ENCODE data around the gene MVB12B.

The MVB12B gene

GRCh38 chr9:126506361-126507317 lies 180.0 kb downstream of the MVB12B start:
- DNase-seq (ENCODE audit: low spot score), result no peak

GRCh38 chr9:126507318-126508109 lies 180.9 kb downstream of the MVB12B start:
- no peak for DNase-seq (ENCODE audit: low spot score)

- no peak for DNase-seq (ENCODE audit: low spot score)
Measured at GRCh38 chr9:126508171-126508591, 181.6 kb downstream of the MVB12B start.

GRCh38 chr9:126508928-126509327 lies 182.3 kb downstream of the MVB12B start:
- no peak for DNase-seq (ENCODE audit: low spot score)

- no peak for DNase-seq (ENCODE audit: low spot score)
Measured at GRCh38 chr9:126509718-126510117, 183.1 kb downstream of the MVB12B start.

- no peak for DNase-seq (ENCODE audit: low spot score)
Measured at GRCh38 chr9:126510564-126510963, 183.9 kb downstream of the MVB12B start.

GRCh38 chr9:126511411-126511810 lies 184.8 kb downstream of the MVB12B start:
- no peak for DNase-seq (ENCODE audit: low spot score)

- DNase-seq (ENCODE audit: low spot score), result no peak
Measured at GRCh38 chr9:126513159-126514036, 186.8 kb downstream of the MVB12B start.

- peak; percentile 71 for DNase-seq (ENCODE audit: low spot score)
Measured at GRCh38 chr9:126514037-126514821, 187.6 kb downstream of the MVB12B start.

DNA sequence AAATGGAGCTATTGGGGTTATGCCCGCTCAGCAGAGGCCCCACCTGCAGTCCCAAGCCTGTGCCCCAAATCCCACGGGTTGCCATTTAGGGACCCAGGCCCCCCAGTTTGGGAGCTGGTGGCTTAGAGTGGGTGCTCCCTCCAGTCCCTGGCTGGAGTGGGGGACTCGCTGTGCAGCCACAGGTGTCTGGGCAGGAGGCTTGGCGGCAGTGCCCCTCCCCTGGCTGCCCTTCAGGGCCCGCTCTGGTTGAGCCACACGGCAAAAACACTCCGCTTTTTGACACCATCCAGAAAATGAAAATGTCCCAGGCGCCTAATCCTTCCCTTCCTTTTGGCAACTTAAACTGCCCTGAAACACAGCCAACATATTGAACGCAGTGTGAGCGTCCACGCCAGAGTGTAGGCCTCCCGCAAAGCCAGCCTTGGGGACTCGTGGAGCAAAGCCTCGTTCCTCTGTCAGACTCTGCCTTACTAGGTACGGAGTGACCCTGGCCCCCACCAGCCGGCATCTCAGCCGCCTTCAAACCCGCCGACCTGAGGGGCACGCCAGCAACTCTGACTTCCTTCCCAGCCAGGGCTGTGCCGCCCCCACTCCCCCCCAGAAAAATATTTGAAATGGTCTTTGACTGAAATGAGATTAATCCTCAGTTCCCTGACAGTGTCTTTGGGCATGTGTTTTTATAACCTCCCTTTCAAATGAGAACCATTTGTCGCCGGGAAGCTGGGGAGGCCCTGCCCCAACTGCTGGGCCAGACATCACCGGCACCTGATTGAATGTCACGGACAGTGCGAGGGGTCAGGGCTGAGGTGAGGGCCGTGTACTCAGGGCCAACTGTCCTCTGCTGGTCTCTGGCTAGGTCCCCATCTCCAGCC lies 188.6 kb downstream of the MVB12B start:
- no peak for DNase-seq (ENCODE audit: low spot score)

DNA sequence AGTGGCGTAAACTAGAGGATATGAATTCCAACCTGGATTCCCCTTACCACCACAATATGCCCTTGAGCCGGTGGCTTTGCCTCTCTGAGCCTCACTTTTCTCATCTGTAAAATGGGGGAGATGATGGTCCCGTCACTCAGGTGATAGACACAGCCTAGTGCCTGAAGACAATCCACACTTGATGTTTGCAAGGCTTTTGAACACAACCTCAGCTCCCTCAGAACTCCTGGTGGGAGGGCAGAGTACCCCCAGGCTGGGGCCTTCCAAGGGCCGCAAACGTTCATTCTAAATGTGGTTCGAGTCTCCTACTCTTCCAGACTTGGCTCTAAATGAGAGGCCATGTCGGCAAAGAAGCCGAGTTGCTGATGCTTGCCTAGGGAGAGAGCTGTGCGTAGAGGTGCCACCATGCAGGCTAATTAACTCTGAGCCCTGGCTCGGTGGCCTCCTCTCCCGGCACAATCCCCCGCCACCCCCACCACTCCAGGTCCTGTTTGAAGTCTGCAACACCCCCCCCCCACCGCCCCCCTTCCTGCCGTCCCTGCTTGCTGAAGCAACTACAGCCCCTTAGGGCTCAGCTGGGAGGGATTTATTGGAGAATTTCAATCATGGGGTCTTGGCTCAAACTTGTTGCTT lies 189.4 kb downstream of the MVB12B start:
- DNase-seq (ENCODE audit: low spot score), result no peak

DNA sequence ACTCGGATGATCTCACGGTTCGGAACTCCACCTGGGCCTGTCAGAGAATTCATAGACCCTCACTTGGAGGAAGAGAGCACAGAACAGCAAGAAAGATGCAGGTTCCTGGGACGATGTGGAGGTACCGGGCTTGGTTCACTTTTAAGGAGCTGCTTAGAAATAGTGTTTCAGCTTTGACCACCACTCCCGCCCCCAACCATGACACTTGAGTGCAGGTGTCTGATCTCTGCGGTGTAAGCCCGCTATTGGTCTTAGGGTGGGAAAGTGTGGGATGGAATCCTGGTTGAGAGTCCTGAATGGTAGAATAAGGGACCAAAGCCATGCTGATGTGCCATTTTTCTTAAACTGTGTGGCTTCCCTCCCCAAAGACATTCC lies 189.9 kb downstream of the MVB12B start:
- no peak for DNase-seq (ENCODE audit: low spot score)

DNA sequence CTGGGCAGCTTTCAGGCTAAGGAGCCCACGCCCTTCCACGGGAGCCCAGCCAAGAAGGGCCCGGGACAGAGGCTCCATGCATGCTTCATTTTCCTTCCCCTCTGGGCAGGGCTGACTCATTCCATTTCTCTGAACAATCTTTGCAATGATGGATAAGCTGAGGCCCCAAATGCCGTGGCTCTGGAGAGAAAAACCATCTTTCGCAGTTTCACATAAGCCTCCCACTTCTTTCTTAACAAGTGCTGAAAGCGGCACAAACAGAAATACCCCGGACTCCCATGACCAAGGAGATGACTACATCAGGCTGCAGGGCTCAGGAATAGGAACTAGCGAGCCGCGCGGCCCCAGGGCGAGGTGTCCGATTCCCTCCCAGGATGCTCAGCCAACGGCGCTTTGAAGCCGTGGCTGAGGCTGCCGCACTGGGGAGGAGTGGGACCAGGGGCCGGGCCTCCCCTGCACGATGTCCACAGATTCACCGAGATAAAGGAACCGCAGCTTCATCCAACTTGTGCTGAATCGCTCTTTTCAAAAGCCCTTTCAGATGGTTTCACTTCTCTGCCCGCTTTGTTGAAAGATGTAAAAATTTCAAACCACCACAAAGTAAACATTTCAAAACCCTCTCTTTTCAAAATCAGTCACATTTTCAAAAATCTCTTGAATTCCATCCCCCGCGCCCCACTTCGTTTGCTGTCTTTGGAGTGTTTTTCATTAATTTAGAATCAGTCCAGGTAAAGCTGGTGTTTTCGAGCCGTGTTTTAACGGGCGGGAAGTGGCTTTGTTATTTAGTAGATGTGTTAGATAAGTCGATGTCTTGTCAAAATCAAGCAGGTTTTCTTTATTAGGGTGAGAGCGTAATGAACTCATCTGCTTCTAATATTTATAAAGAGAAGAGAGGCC lies 190.6 kb downstream of the MVB12B start:
- peak; percentile 92 for DNase-seq (ENCODE audit: low spot score)

DNA sequence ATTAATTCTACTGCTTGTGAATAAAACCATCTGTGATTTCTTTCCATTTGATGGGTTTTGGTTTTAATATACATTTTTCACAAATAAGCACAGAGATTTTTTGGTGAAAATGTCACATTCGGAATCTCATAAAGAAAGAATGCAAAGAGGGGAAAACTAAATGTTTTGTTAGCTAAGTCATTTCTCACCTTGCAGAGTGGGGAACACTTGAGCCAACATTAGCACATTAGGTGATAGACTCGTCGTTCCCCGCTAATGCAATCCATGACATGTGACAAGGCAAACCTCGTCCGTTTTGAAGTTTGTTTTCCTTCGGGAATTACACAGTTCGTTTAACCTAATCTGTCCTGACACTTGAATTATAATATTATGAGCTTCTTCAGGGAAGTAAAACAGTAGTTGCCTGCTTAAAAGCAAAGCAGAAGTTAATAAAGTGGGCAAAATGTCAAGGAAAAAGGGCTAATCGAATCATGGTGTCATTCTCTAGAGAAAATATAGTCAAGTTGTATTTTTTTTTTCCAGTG lies 191.3 kb downstream of the MVB12B start:
- no peak for DNase-seq (ENCODE audit: low spot score)

- DNase-seq (ENCODE audit: low spot score), result no peak
Measured at GRCh38 chr9:126518763-126519162, 192.1 kb downstream of the MVB12B start.

DNA sequence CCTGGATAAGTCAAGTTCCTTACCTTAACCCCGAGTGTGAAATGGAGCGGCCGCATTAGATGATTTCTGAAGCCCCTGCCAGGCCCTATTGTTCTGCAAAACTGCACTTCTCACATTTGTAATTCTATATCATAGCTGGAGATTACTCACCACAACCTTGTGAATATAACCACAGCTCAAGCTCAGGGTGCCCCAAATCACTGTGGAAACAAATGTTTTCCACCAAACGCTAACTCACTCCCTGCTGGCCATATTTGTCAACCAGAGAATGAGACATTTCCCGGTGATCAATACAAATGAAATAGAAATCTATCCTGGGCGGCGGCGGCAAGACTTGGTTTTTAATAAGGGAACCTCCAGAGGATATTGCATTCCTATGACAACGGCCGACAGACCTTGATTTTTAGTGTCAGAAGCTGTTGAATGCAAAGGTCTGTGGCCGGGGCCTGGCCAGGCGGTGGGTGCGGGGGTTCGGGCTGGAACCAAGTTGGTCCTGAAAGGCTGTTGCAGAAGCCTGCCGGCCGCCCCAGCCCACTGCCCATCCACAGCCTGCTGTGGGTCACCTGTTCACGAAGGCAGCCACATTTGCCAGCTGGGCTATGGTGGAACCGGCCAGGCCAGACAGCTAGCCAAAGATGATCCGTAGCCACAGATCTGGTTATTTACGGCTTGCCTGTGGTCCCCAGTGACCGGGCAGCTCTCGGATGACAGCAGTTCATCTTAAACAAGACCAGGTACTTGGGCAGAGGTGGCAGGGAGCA lies 193.2 kb downstream of the MVB12B start:
- DNase-seq (ENCODE audit: low spot score), result no peak

DNA sequence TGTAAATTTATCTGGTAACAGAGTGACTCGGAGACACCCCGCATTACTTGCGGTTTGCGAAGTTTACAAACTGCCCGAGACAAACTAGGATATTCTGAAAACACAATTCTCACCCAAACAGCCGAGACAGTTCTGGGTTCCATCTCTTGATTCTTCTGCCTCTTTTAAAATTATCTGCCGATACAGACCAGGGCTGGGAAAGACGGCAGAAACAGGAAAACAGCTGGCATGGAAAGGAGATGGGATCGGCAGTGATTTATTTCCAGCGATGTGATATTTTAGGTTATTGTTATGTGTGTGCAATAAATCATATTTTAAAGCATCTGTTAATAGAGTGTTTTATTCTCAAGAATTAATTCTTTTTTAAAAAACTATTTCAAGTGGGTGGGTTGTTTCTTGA lies 193.8 kb downstream of the MVB12B start:
- DNase-seq (ENCODE audit: low spot score), result no peak

GRCh38 chr9:126521089-126521488 lies 194.5 kb downstream of the MVB12B start:
- DNase-seq (ENCODE audit: low spot score), result no peak
